GM21576 (cell line): ENCODE results near the gene GUCY2F.

Experiments used
- ATAC-seq: cut with Tn5 transposase; IDR thresholded peaks from one replicate; pipeline ENCODE4 v1.9.1; 2021; ENCODE audit warnings: mild to moderate bottlenecking, moderate library complexity; ENCODE audit not compliant: unreplicated experiment

GUCY2F gene

GRCh38 chrX:109344678-109345077, 137.2 kb downstream of the GUCY2F start:
- no peak for ATAC-seq

GRCh38 chrX:109344101-109344500, 137.8 kb downstream of the GUCY2F start:
- ATAC-seq: no peak

GRCh38 chrX:109343671-109344070, 138.2 kb downstream of the GUCY2F start:
- ATAC-seq: no peak

GRCh38 chrX:109336141-109336540, 145.7 kb downstream of the GUCY2F start:
- no peak for ATAC-seq

- ATAC-seq: no peak
Measured at GRCh38 chrX:109327251-109327650, 154.6 kb downstream of the GUCY2F start.
